SH-SY5Y (cell line): ENCODE results near the gene CD46.

ENCODE experiments used
- GATA2 ChIP-seq: IDR thresholded peaks from 2 replicates; pipeline ENCODE4 v1.6.1; 2011; ENCODE audit warnings: mild to moderate bottlenecking, low read depth, low read length
- GATA3 ChIP-seq: IDR thresholded peaks from 2 replicates; pipeline ENCODE4 v1.6.1; 2011; ENCODE audit warnings: low read depth, mild to moderate bottlenecking, low read length, moderate library complexity

DNA sequence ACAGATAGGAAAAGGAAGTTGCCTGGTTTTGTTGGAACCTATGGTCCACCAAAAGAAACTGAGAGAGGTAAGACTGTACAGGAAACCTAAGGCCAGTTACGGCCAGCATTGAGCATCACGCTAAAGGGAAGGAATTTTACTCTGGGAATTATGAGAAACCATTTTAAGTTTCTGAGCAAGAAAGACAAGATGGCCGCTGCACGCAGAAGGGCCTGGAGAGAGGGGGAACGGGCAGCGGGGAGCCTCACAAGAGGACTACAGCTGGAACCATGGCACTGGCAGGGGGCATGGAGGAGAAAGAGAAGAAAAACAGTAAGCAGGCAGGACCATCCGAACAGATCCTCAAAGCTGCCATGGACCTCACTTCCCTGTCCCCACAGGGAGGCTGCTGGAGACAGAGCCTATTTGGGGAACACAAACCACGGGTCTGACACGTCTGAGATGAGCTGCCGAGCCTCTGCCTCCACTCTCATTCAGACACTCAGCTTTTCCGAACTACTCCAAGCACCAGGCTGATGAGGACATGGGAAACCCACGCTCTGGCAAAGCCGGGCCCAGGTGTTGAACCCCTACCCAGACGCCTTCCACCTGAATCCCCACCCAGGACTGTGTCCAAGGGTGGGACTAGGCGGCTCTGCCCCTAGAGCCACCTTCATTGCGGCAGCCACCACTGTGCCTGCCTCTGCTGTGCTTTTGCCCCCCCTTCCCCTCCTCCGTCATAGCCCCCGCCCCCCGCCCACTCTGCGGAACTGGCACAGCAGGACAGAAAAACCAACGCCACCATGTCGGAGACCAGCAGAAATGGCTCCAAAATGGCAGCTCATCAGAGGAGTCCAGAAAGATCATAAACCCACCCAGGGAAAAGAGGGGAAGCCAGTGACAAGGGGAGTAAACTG, 69.0 kb downstream of the CD46 start:
- no peak for TF ChIP-seq GATA2
- TF ChIP-seq GATA3, result no peak
